GM19035 (cell line): ENCODE results near the gene LIN9.
"Not testable (repeated sequence)": the region's sequence is repeated elsewhere in the genome, so short reads cannot be mapped to it uniquely, and the experiment has no call there.

ENCODE experiments used
- ATAC-seq: cut with Tn5 transposase; IDR thresholded peaks from one replicate; pipeline ENCODE4 v1.9.1; 2021; ENCODE audit not compliant: unreplicated experiment

The LIN9 gene

GRCh38 chr1:226308723-226309397 lies at the start of gene LIN9:
TSS of gene LIN9 (minus strand) at chr1:226309164. CDS start at chr1:226309139, 25 bp downstream.
- ATAC-seq: peak; percentile 85

GRCh38 chr1:226357416-226357815 lies 48.5 kb upstream of the LIN9 start:
- ATAC-seq: no peak

- no peak for ATAC-seq
Observed at GRCh38 chr1:226355669-226356551, 46.9 kb upstream of the LIN9 start.

GRCh38 chr1:226355016-226355415 lies 46.1 kb upstream of the LIN9 start:
- no peak for ATAC-seq

GRCh38 chr1:226353698-226354525 lies 44.9 kb upstream of the LIN9 start:
- ATAC-seq: no peak

- ATAC-seq: no peak
Observed at GRCh38 chr1:226351709-226352108, 42.7 kb upstream of the LIN9 start.

GRCh38 chr1:226350519-226350865 lies 41.5 kb upstream of the LIN9 start:
- ATAC-seq: no peak

GRCh38 chr1:226349801-226350518 lies 41.0 kb upstream of the LIN9 start:
- ATAC-seq: no peak

- ATAC-seq: no peak
Observed at GRCh38 chr1:226349081-226349480, 40.1 kb upstream of the LIN9 start.

GRCh38 chr1:226344441-226345259 lies 35.7 kb upstream of the LIN9 start:
- no peak for ATAC-seq

GRCh38 chr1:226342656-226343055 lies 33.7 kb upstream of the LIN9 start:
- ATAC-seq: no peak

GRCh38 chr1:226340111-226340510 lies 31.1 kb upstream of the LIN9 start:
- ATAC-seq: not testable (repeated sequence)

GRCh38 chr1:226337276-226337875 lies 28.4 kb upstream of the LIN9 start:
- ATAC-seq: no peak

- ATAC-seq: no peak
Observed at GRCh38 chr1:226335661-226336060, 26.7 kb upstream of the LIN9 start.

GRCh38 chr1:226332947-226333346 lies 24.0 kb upstream of the LIN9 start:
- ATAC-seq: no peak

GRCh38 chr1:226329237-226329636 lies 20.3 kb upstream of the LIN9 start:
- no peak for ATAC-seq

- no peak for ATAC-seq
Observed at GRCh38 chr1:226327761-226328162, 18.8 kb upstream of the LIN9 start.

- ATAC-seq: no peak
Observed at GRCh38 chr1:226325178-226325577, 16.2 kb upstream of the LIN9 start.

- no peak for ATAC-seq
Observed at GRCh38 chr1:226324479-226324878, 15.5 kb upstream of the LIN9 start.

GRCh38 chr1:226322986-226323385 lies 14.0 kb upstream of the LIN9 start:
- ATAC-seq: no peak
